Upper lobe of right lung (tissue), 1 donor: ENCODE results near the gene ZNF415. TPM values are rescaled to one million over a fixed set of nuclear protein-coding genes. Genes with fewer than 3 reads are reported as not detected.

Source experiments
- ATAC-seq: fragments of 200-7000 bp; cut with Tn5 transposase; one replicate; pipeline ENCODE4 v1.9.1; 2020; ENCODE audit warnings: mild to moderate bottlenecking, moderate library complexity
- DNase-seq: peaks from one replicate; pipeline ENCODE4 v3.0.0-alpha.2; 2020
- H3K27ac ChIP-seq: fragments of 200-600 bp; one replicate; pipeline ENCODE4 v1.8.0; 2022
- H3K27me3 ChIP-seq: fragments of 200-600 bp; one replicate; pipeline ENCODE4 v1.8.0; 2022; ENCODE audit warnings: mild to moderate bottlenecking
- H3K36me3 ChIP-seq: fragments of 200-600 bp; one replicate; pipeline ENCODE4 v1.8.0; 2022
- H3K4me1 ChIP-seq: fragments of 200-600 bp; one replicate; pipeline ENCODE4 v1.8.0; 2022
- H3K4me3 ChIP-seq: fragments of 200-600 bp; one replicate; pipeline ENCODE4 v1.8.0; 2022; ENCODE audit warnings: mild to moderate bottlenecking
- H3K9me3 ChIP-seq: fragments of 200-600 bp; one replicate; pipeline ENCODE4 v1.8.0; 2022
- intact Hi-C: fragments of 100-400 bp; cut with DNase I; formaldehyde crosslinking; loops from one replicate; pipeline ENCODE4 v1.11.0; 2022
- total RNA-seq: library from RNA; stranded (reverse); fragmentation: NEBNext Ultra II Directional; extraction: Animal tissue kit (Norgen Biotek cat#: 25700); gene quantifications from one replicate; pipeline ENCODE4 v1.2.1, GENCODE V29; 2021
- TF ChIP-seq, protein P1 (sequence below): fragments of 200-600 bp; IDR thresholded peaks from one replicate; pipeline ENCODE4 v1.8.0; 2022; ENCODE audit warnings: antibody characterized with exemption
- donor health status: DM: no; HTN: yes; CAD: no; lungs with severe emphysema.

ZNF415 gene
- total RNA-seq, 1 donor from 2014 or later, result 7.0 TPM

DNA sequence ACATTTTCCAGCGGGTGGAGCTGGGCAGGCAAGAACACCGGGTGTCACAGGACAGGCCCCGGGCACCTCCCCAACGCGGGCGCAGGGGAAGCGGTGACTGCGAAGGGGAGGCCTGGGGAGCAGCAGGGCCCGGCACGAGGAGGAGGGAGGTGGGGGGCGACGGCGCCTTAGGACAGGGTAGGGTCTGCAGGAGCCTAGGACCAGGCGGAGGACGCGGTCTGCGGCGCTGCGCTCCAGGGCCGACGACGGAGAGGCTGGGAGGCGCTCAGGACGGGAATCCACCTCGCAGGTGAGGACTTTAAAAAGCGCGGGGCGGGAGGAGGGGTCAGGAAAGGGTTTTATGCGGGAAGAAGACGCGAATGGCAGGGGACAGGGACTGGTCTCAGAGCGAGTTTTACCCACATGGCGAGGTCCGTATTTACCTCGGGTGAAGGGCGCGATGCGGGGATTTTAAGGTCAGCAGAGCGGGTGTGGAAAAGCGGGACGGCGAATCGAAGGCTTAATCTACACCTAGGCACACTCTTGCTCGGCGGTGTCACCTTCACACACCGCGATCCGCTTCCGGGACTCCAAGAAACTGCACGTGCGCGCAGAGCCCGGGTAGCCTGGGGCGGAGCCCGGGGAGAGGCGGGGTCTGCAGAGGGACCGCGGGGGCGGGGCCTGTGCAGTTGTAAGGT is 74.7 kb downstream of the ZNF415 start:
- TF ChIP-seq, protein P1, sequence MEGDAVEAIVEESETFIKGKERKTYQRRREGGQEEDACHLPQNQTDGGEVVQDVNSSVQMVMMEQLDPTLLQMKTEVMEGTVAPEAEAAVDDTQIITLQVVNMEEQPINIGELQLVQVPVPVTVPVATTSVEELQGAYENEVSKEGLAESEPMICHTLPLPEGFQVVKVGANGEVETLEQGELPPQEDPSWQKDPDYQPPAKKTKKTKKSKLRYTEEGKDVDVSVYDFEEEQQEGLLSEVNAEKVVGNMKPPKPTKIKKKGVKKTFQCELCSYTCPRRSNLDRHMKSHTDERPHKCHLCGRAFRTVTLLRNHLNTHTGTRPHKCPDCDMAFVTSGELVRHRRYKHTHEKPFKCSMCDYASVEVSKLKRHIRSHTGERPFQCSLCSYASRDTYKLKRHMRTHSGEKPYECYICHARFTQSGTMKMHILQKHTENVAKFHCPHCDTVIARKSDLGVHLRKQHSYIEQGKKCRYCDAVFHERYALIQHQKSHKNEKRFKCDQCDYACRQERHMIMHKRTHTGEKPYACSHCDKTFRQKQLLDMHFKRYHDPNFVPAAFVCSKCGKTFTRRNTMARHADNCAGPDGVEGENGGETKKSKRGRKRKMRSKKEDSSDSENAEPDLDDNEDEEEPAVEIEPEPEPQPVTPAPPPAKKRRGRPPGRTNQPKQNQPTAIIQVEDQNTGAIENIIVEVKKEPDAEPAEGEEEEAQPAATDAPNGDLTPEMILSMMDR, result no peak
- Histone ChIP-seq H3K36me3 (no peaks in the 10 kb centered on the region), H3K9me3 (peaks cover 13% of the 10 kb centered on the region), H3K4me1 (no peaks in the 10 kb centered on the region), H3K27me3 (no peaks in the 10 kb centered on the region), H3K4me3 (no peak overlapping the region), H3K27ac (no peak overlapping the region)
- DNase-seq, result no peak
- peak; percentile 67 for ATAC-seq
- intact Hi-C loops, result no loop called here

Other genes with a start within 250 kb of the ZNF415 start
- gene ZNF320, start 235.3 kb downstream of the ZNF415 start, total RNA-seq, result 19.0 TPM
- gene ZNF888, start 209.5 kb downstream of the ZNF415 start, total RNA-seq, result 9.1 TPM
- gene ZNF816, start 170.0 kb downstream of the ZNF415 start, total RNA-seq, result 9.8 TPM
- gene ERVV-1, start 119.0 kb downstream of the ZNF415 start, total RNA-seq, result not detected
- gene ERVV-2, start 88.2 kb downstream of the ZNF415 start, total RNA-seq, result not detected
- gene ZNF160, start 29.5 kb downstream of the ZNF415 start, total RNA-seq, result 35.3 TPM
- gene ZNF347, start 26.1 kb upstream of the ZNF415 start, total RNA-seq, result 16.2 TPM
- 6.0 TPM for gene ZNF665, start 60.4 kb upstream of the ZNF415 start, total RNA-seq
- 16.2 TPM for gene ZNF677, start 122.0 kb upstream of the ZNF415 start, total RNA-seq
- gene VN1R2, start 125.4 kb upstream of the ZNF415 start, total RNA-seq, result not detected
- gene VN1R4, start 134.8 kb upstream of the ZNF415 start, total RNA-seq, result not detected
- 7.8 TPM for gene ZNF845, start 200.8 kb upstream of the ZNF415 start, total RNA-seq
- gene ZNF525, start 232.8 kb upstream of the ZNF415 start, total RNA-seq, result 9.4 TPM